H1 (cell line): ENCODE data around the gene OXLD1. TPM values are rescaled to one million over a fixed set of nuclear protein-coding genes. Genes with fewer than 3 reads are reported as not detected.
A peak's percentile ranks its signal among the peaks of the same experiment; 100 is the strongest.

Experiments
- CTCF ChIA-PET: fragments of 300-600 bp; sonication (Branson Sonifier 250); formaldehyde crosslinking; loops from one replicate; lab custom pipeline; 2021; ENCODE audit not compliant: partially characterized antibody; lab: Charles Lee
- POLR2A ChIA-PET: fragments of 300-600 bp; sonication (Branson Sonifier 250); formaldehyde crosslinking; loops from one replicate; lab custom pipeline; 2021; ENCODE audit warnings: inconsistent platforms; ENCODE audit not compliant: partially characterized antibody; lab: Charles Lee
- DNase-seq, 2 experiments: peaks; one replicate each; pipeline versions ENCODE4 v3.0.0 to v3.0.0-alpha.2; 2010 to 2022; ENCODE audit warnings: low spot score in 2 of 2, low read depth in 1 of 2, mixed read lengths in 1 of 2
- FAIRE-seq: peaks from 2 replicates; lab custom pipeline; 2011; peaks lifted over from hg19 to GRCh38; lab: Jason Lieb, UNC
- H2AFZ ChIP-seq: 2 replicates; pipeline ENCODE4 v1.8.1; 2012; ENCODE audit warnings: low read length, inconsistent platforms
- H2AK5ac ChIP-seq: 2 replicates; pipeline ENCODE4 v1.6.1; 2013; ENCODE audit warnings: low read depth, low read length
- H2BK120ac ChIP-seq: replicated peaks from 2 replicates; pipeline ENCODE3; 2013; ENCODE audit warnings: low read depth, low read length, inconsistent platforms
- H2BK12ac ChIP-seq: 2 replicates; pipeline ENCODE4 v1.6.1; 2013; ENCODE audit warnings: low read depth, low read length
- H2BK15ac ChIP-seq: 2 replicates; pipeline ENCODE4 v1.6.1; 2013; ENCODE audit warnings: low read length
- H2BK20ac ChIP-seq: 2 replicates; pipeline ENCODE4 v1.6.1; 2013; ENCODE audit warnings: low read length
- H2BK5ac ChIP-seq: 2 replicates; pipeline ENCODE4 v1.6.1; 2013; ENCODE audit warnings: low read depth, low read length
- H3K14ac ChIP-seq: 2 replicates; pipeline ENCODE4 v1.6.1; 2013; ENCODE audit warnings: inconsistent platforms; ENCODE audit not compliant: insufficient read length
- H3K18ac ChIP-seq: 2 replicates; pipeline ENCODE4 v1.6.1; 2013; ENCODE audit warnings: low read length; ENCODE audit errors: extremely low read depth
- H3K23ac ChIP-seq: 2 replicates; pipeline ENCODE4 v1.6.1; 2013; ENCODE audit warnings: inconsistent platforms; ENCODE audit not compliant: insufficient read length
- H3K23me2 ChIP-seq: 2 replicates; pipeline ENCODE4 v1.6.1; 2013; ENCODE audit warnings: low read depth, low read length
- H3K27ac ChIP-seq: 2 replicates; pipeline ENCODE4 v1.6.1; 2011; ENCODE audit warnings: low read depth, low read length, inconsistent platforms
- H3K27me3 ChIP-seq, 4 experiments: replicated peaks in 1 of 4; 1 replicate in 1 of 4; 2 replicates in 3 of 4; pipeline versions ENCODE4 v1.6.1 to v1.8.1; 2011 to 2013; ENCODE audit warnings: low read length in 3 of 4, mild to moderate bottlenecking in 3 of 4, inconsistent platforms in 2 of 4, mixed read lengths in 2 of 4, moderate library complexity in 1 of 4; ENCODE audit not compliant: control insufficient read depth in 3 of 4, insufficient read depth in 3 of 4; ENCODE audit errors: extremely low read depth in 1 of 4
- H3K36me3 ChIP-seq, 4 experiments: 2 replicates each; pipeline versions ENCODE4 v1.6.1 to v1.8.1; 2011 to 2013; ENCODE audit warnings: mild to moderate bottlenecking in 4 of 4, low read length in 3 of 4, moderate library complexity in 2 of 4, control low read depth in 1 of 4, inconsistent platforms in 1 of 4; ENCODE audit not compliant: insufficient read depth in 4 of 4, control insufficient read depth in 2 of 4
- H3K4ac ChIP-seq: replicated peaks from 2 replicates; pipeline ENCODE3; 2013; ENCODE audit warnings: low read length, low read depth, mixed read lengths, inconsistent platforms; ENCODE audit not compliant: insufficient read length
- H3K4me1 ChIP-seq, 4 experiments: replicated peaks in 1 of 4; 1 replicate in 1 of 4; 2 replicates in 3 of 4; pipeline versions ENCODE4 v1.6.1 to v1.8.1; 2011 to 2013; ENCODE audit warnings: low read length in 3 of 4, inconsistent platforms in 2 of 4, mixed read lengths in 1 of 4; ENCODE audit not compliant: insufficient read depth in 4 of 4, control insufficient read depth in 3 of 4
- H3K4me2 ChIP-seq, 2 experiments: 2 replicates each; pipeline versions ENCODE4 v1.6.1 to v1.8.1; 2011 to 2013; ENCODE audit warnings: low read depth in 2 of 2, low read length in 2 of 2, control low read depth in 1 of 2, inconsistent platforms in 1 of 2, mild to moderate bottlenecking in 1 of 2; ENCODE audit not compliant: insufficient read depth in 1 of 2
- H3K4me3 ChIP-seq, 4 experiments: fragments of 200-600, 300-600 bp in 1 of 4; sonication (generic), shearing (Covaris generic), sonication (Bioruptor Twin) in 1 of 4; 2 replicates each; pipeline versions ENCODE4 v1.5.1 to v1.8.1; 2011 to 2016; ENCODE audit warnings: low read length in 4 of 4, low read depth in 3 of 4, control low read depth in 2 of 4, inconsistent platforms in 2 of 4, mild to moderate bottlenecking in 2 of 4, mixed read lengths in 1 of 4, moderate library complexity in 1 of 4; ENCODE audit not compliant: insufficient read depth in 2 of 4; ENCODE audit errors: extremely low read depth in 1 of 4
- H3K56ac ChIP-seq: replicated peaks from 2 replicates; pipeline ENCODE3; 2013; ENCODE audit warnings: low read depth, mild to moderate bottlenecking, mixed read lengths, low read length, inconsistent platforms; ENCODE audit not compliant: insufficient read length
- H3K79me1 ChIP-seq: 2 replicates; pipeline ENCODE4 v1.6.1; 2013; ENCODE audit warnings: low read depth, low read length, control low read depth
- H3K79me2 ChIP-seq, 2 experiments: 2 replicates each; pipeline versions ENCODE4 v1.6.1 to v1.8.1; 2012 to 2013; ENCODE audit warnings: low read length in 2 of 2, mild to moderate bottlenecking in 2 of 2, inconsistent platforms in 1 of 2; ENCODE audit not compliant: insufficient read depth in 2 of 2, control insufficient read depth in 1 of 2
- H3K9ac ChIP-seq, 4 experiments: replicated peaks in 1 of 4; 1 replicate in 1 of 4; 2 replicates in 3 of 4; pipeline versions ENCODE4 v1.6.1 to v1.8.1; 2011 to 2013; ENCODE audit warnings: low read depth in 3 of 4, low read length in 3 of 4, control low read depth in 2 of 4, mild to moderate bottlenecking in 2 of 4, moderate library complexity in 2 of 4, inconsistent platforms in 1 of 4; ENCODE audit errors: extremely low read depth in 1 of 4
- H3K9me3 ChIP-seq, 2 experiments: 2 replicates each; pipeline versions ENCODE4 v1.6.1 to v1.8.1; 2012 to 2013; ENCODE audit warnings: mild to moderate bottlenecking in 2 of 2, moderate library complexity in 2 of 2, control low read depth in 1 of 2, inconsistent platforms in 1 of 2, low read depth in 1 of 2, low read length in 1 of 2, mixed read lengths in 1 of 2; ENCODE audit not compliant: insufficient read depth in 2 of 2
- H4K20me1 ChIP-seq, 2 experiments: replicated peaks in 1 of 2; 2 replicates each; pipeline versions ENCODE3 to v1.8.1; 2011 to 2013; ENCODE audit warnings: inconsistent platforms in 2 of 2, low read length in 2 of 2, mild to moderate bottlenecking in 1 of 2; ENCODE audit not compliant: insufficient read depth in 2 of 2, control insufficient read depth in 1 of 2
- H4K5ac ChIP-seq: 2 replicates; pipeline ENCODE4 v1.6.1; 2013; ENCODE audit warnings: low read length, low read depth, mixed read lengths, inconsistent platforms; ENCODE audit not compliant: insufficient read length
- H4K8ac ChIP-seq: 2 replicates; pipeline ENCODE4 v1.8.0; 2013; ENCODE audit warnings: mild to moderate bottlenecking, moderate library complexity, low read length, inconsistent platforms; ENCODE audit not compliant: insufficient read depth; ENCODE audit errors: extremely low read depth
- H4K91ac ChIP-seq: replicated peaks from 2 replicates; pipeline ENCODE3; 2013; ENCODE audit warnings: low read length, mixed read lengths, inconsistent platforms; ENCODE audit not compliant: insufficient read length
- BACH1 ChIP-seq: IDR thresholded peaks from 2 replicates; pipeline ENCODE4 v1.6.1; 2012; ENCODE audit warnings: low read length, improper control_type of control experiment
- BCL11A ChIP-seq, 2 experiments: IDR thresholded peaks; one replicate each; pipeline ENCODE4 v1.6.1; 2011; ENCODE audit warnings: low read depth in 2 of 2, low read length in 2 of 2, mild to moderate bottlenecking in 2 of 2
- CTBP2 ChIP-seq: IDR thresholded peaks from 2 replicates; pipeline ENCODE4 v1.7.0; 2011; ENCODE audit warnings: borderline replicate concordance, mild to moderate bottlenecking, moderate library complexity, mixed read lengths, low read length; ENCODE audit not compliant: insufficient read depth, insufficient read length
- NRF1 ChIP-seq: IDR thresholded peaks from 2 replicates; pipeline ENCODE4 v1.6.1; 2011; ENCODE audit warnings: mild to moderate bottlenecking, low read depth, low read length, improper control_type of control experiment
- PHF8 ChIP-seq: fragments of 200-600 bp; sonication (generic); conservative IDR thresholded peaks from 2 replicates; pipeline ENCODE4 v1.7.1; 2012; ENCODE audit warnings: low read depth, mild to moderate bottlenecking, inconsistent platforms, low read length, moderate library complexity
- POU5F1 ChIP-seq: IDR thresholded peaks from 2 replicates; pipeline ENCODE4 v1.6.1; 2011; ENCODE audit warnings: low read depth, mild to moderate bottlenecking, low read length, moderate library complexity
- SAP30 ChIP-seq: fragments of 300-600 bp; sonication (generic); IDR thresholded peaks from 2 replicates; pipeline ENCODE4 v1.7.1; 2012; ENCODE audit warnings: low read length, moderate library complexity, mild to moderate bottlenecking, inconsistent platforms; ENCODE audit not compliant: insufficient read depth, insufficient replicate concordance
- TAF1 ChIP-seq: IDR thresholded peaks from 2 replicates; pipeline ENCODE4 v1.6.1; 2011; ENCODE audit warnings: mild to moderate bottlenecking, low read depth, low read length
- ZNF274 ChIP-seq: IDR thresholded peaks from 2 replicates; pipeline ENCODE4 v1.7.0; 2012; ENCODE audit warnings: low read length, borderline replicate concordance; ENCODE audit errors: extremely low read depth
- WGBS, 2 experiments: shearing (Covaris generic) in 1 of 2; methylation state at CpG; one replicate each; pipeline versions ENCODE4 v1.1.6 to v1.1.7; 2013 to 2015; ENCODE audit warnings: low lambda C conversion rate in 2 of 2, mixed read lengths in 2 of 2, inconsistent platforms in 1 of 2, low coverage in 1 of 2, missing lambda C conversion rate in 1 of 2; ENCODE audit not compliant: insufficient replicate concordance in 2 of 2, insufficient coverage in 1 of 2, insufficient read length in 1 of 2; ENCODE audit errors: extremely low coverage in 1 of 2, missing lambda C conversion rate in 1 of 2; 5-methylcytosine and 5-hydroxymethylcytosine counted together
- polyA plus RNA-seq, 7 experiments: library from polyadenylated mRNA; depleted of rRNA in 3 of 7; stranded (reverse) in 5 of 7; unstranded in 2 of 7; fragments of >200 nt in 5 of 7; fragments of 200-250 nt in 2 of 7; gene quantifications; 1 replicate in 5 of 7; 2 replicates in 1 of 7; 4 replicates in 1 of 7; pipeline versions ENCODE4 v1.2.1 to v1.2.3, GENCODE V29; 2011 to 2013; ENCODE audit warnings: missing spikeins in 2 of 7, mixed read lengths in 2 of 7
- total RNA-seq: library from RNA; stranded (reverse); fragmentation: NEBNext Ultra II Directional; extraction: Animal tissue kit (Norgen Biotek cat#: 25700); gene quantifications from 2 replicates; pipeline ENCODE4 v1.2.1, GENCODE V29; 2021
- TF ChIP-seq, protein P1 (sequence below): IDR thresholded peaks from 2 replicates; pipeline ENCODE4 v1.6.1; 2012; ENCODE audit warnings: inconsistent platforms

OXLD1 gene
- total and polyA plus RNA-seq, 2 of the 8 experiments (the other 6 are each of a cell fraction or from before 2014, with no cell fraction given) = 41.5 to 61.9 TPM

DNA sequence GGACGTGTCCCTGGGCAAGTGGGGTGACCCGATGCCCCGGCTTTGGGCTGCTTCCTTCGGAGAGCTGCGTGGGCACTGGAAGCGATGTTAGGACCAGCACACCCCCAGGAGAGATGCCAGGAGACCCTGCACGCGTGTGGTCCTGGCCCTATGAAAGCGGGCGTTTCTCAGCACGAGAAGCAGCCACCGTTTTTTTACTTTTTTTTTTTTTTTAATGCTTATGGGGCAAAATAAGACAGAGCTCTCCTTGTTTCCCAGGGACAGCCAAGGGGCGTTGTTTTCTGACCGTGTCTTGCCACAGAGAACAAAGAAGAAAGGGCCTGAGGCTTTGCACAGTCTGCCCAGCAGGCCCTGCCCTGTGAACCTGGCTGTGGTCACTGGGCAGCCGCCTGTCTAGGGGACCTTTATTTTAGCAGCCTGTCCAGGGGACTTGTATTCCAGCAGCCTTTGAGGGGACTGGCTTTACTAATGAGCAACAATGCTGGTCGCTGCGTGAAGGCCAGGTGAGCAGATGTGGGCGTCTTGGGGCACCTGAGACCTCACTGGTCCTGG lies 46.7 kb upstream of the OXLD1 start:
- H3K4ac ChIP-seq = peak overlapping the region; percentile 69
- H3K23ac ChIP-seq = no peak overlapping the region
- H2BK120ac ChIP-seq = no peak overlapping the region
- peaks cover 3 to 14% of the 10 kb centered on the region in 2 experiments for H4K20me1 ChIP-seq
- DNase-seq (no peak), FAIRE-seq (no peak)
- WGBS, 2 experiments = 63% methylated on average over 16 of the region's 18 CpGs; no CpG with 5 or more reads in 1 of the 2 experiments
- no peak overlapping the region for H4K91ac ChIP-seq
- H4K5ac ChIP-seq = no peak overlapping the region
- no peak overlapping the region for H3K18ac ChIP-seq
- ChIA-PET POLR2A (interaction anchor here (0.8 to 25.9 kb wide), 6 partner anchors 5 to 230 kb away, joined by 3 to 436 read pairs (median 176); partner anchors contain the start of genes ARL16, HGS, MRPL12 and SLC25A10), CTCF (interaction anchor here (0.6 to 1.1 kb wide), 2 partner anchors 28 to 106 kb away, joined by 3 to 4 read pairs; no protein-coding TSS in a partner anchor)
- H3K4me1 ChIP-seq = peaks cover 0 to 24% (median 18%) of the 10 kb centered on the region in 4 experiments; a peak in 5 of 7 replicates
- H2AFZ ChIP-seq = no peak overlapping the region
- H3K79me2 ChIP-seq = peaks cover 0 to 7% of the 10 kb centered on the region in 2 experiments; a peak in 1 of 4 replicates
- H3K9ac ChIP-seq = no peak overlapping the region; a peak in 1 of 7 replicates
- H2BK15ac ChIP-seq = no peak overlapping the region
- H3K79me1 ChIP-seq = peaks cover 10% of the 10 kb centered on the region
- peak overlapping the region; percentile 77 to 87 for H3K4me2 ChIP-seq
- no peak overlapping the region for H3K14ac ChIP-seq
- H3K4me3 ChIP-seq = peak overlapping the region; percentile 44 to 86 (median 59)
- no peak overlapping the region for H2BK12ac ChIP-seq
- H2BK5ac ChIP-seq = no peak overlapping the region; the same call in 1 of the 2 replicates
- no peaks in the 10 kb centered on the region; a peak in 2 of 7 replicates for H3K27me3 ChIP-seq
- H2AK5ac ChIP-seq = peak overlapping the region; percentile 82; the same call in 1 of the 2 replicates
- no peak overlapping the region for H2BK20ac ChIP-seq
- no peaks in the 10 kb centered on the region for H3K9me3 ChIP-seq
- H3K36me3 ChIP-seq = peaks cover 0 to 9% (median 0%) of the 10 kb centered on the region in 4 experiments; a peak in 4 of 8 replicates
- H3K23me2 ChIP-seq = peaks cover 20% of the 10 kb centered on the region
- H3K27ac ChIP-seq = no peak overlapping the region
- H3K56ac ChIP-seq = no peak overlapping the region
- H4K8ac ChIP-seq = no peak overlapping the region; the same call in 1 of the 2 replicates
- TF ChIP-seq PHF8 (no peak), POU5F1 (no peak), NRF1 (no peak), TAF1 (no peak), CTBP2 (no peak), BACH1 (no peak), BCL11A (IDR thresholded peaks at IDR 0.05; ENCODE audit: low read depth in 2 of 2, low read length in 2 of 2) (no peak), SAP30 (no peak), ZNF274 (no peak)
- TF ChIP-seq, protein P1, sequence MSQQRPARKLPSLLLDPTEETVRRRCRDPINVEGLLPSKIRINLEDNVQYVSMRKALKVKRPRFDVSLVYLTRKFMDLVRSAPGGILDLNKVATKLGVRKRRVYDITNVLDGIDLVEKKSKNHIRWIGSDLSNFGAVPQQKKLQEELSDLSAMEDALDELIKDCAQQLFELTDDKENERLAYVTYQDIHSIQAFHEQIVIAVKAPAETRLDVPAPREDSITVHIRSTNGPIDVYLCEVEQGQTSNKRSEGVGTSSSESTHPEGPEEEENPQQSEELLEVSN = no peak
